SU-DHL-6 (cell line): ENCODE data around the gene BTBD9.

ENCODE experiments used
- CTCF ChIP-seq: fragments of 200-600 bp; sonication (generic); IDR thresholded peaks from one replicate; pipeline ENCODE4 v1.5.1; 2017; ENCODE audit warnings: antibody characterized with exemption, mild to moderate bottlenecking, low read length, moderate library complexity; ENCODE audit not compliant: insufficient read depth, poor library complexity, severe bottlenecking
- EZH2phosphoT487 ChIP-seq: fragments of 200-600 bp; sonication (generic), shearing (Covaris generic); conservative IDR thresholded peaks from 2 replicates; pipeline ENCODE4 v1.6.1; 2018; ENCODE audit warnings: mild to moderate bottlenecking, antibody characterized with exemption, low read length, moderate library complexity, mixed read lengths

DNA sequence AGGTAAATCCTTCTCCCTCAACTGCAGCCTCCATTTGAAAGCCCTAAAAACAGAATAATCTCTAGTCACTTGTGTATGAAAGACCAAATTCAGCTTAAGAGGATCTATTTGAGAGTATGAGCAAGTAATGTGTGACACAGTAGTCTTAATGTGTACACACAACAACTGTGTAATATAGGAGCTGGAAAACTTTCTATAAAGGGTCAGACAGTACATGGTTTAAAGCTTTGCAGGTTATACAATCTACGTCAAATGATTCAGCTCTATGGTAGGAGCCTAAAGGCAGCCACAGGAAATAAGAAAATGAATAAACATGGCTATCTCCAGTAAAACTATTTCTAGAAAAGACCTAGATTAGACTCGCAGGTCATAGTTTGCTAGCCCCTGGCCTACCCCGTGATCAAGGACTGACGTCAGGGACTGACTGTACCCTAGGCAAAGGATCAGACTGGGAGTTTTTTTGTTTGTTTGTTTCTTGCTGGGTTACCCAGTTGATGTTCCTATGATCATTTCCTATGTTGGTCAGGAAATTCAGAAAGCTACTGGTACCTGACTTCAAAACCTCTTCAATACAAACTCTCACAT is 39.7 kb downstream of the BTBD9 start:
- TF ChIP-seq EZH2phosphoT487 (no peak), CTCF (no peak)
